CD14-positive monocyte (primary cell): ENCODE data around the gene B3GALT4. TPM values are rescaled to one million over a fixed set of nuclear protein-coding genes. Genes with fewer than 3 reads are reported as not detected.

Source experiments
- DNase-seq, 3 donors: peaks; one replicate each; pipeline ENCODE4 v3.0.0-alpha.2; 2011 to 2022
- H2AFZ ChIP-seq: 2 replicates; pipeline ENCODE4 v1.6.0; 2012; ENCODE audit warnings: mild to moderate bottlenecking, low read depth, low read length, inconsistent platforms; ENCODE audit not compliant: insufficient read depth, poor library complexity, severe bottlenecking
- H3K27ac ChIP-seq, 2 donors: 1 replicate in 1 of 2; 2 replicates in 1 of 2; pipeline ENCODE4 v1.5.1; 2012 to 2013; ENCODE audit warnings: low read length in 2 of 2, control low read depth in 1 of 2, inconsistent platforms in 1 of 2, low read depth in 1 of 2, mild to moderate bottlenecking in 1 of 2
- H3K27me3 ChIP-seq, 2 donors: one replicate each; pipeline versions ENCODE4 v1.6.0 to v1.6.1; 2011 to 2013; ENCODE audit warnings: low read length in 2 of 2; ENCODE audit not compliant: control insufficient read depth in 2 of 2, insufficient read depth in 2 of 2
- H3K36me3 ChIP-seq, 2 donors: replicated peaks in 1 of 2; 1 replicate in 1 of 2; 2 replicates in 1 of 2; pipeline versions ENCODE4 v1.5.1 to v1.6.1; 2012 to 2013; ENCODE audit warnings: low read length in 2 of 2, control low read depth in 1 of 2, inconsistent platforms in 1 of 2, mild to moderate bottlenecking in 1 of 2; ENCODE audit not compliant: insufficient read depth in 2 of 2, control insufficient read depth in 1 of 2
- H3K4me1 ChIP-seq, 2 donors: 1 replicate in 1 of 2; 2 replicates in 1 of 2; pipeline versions ENCODE4 v1.5.1 to v1.6.1; 2012 to 2013; ENCODE audit warnings: low read length in 2 of 2, control low read depth in 1 of 2, inconsistent platforms in 1 of 2, mild to moderate bottlenecking in 1 of 2, moderate library complexity in 1 of 2; ENCODE audit not compliant: insufficient read depth in 2 of 2, control insufficient read depth in 1 of 2
- H3K4me2 ChIP-seq: replicated peaks from 2 replicates; pipeline ENCODE3; 2012; ENCODE audit warnings: low read length, moderate library complexity, mild to moderate bottlenecking; ENCODE audit not compliant: poor library complexity, severe bottlenecking; ENCODE audit errors: extremely low read depth
- H3K4me3 ChIP-seq, 3 experiments: fragments of 200-600 bp in 1 of 3; sonication (generic) in 1 of 3; replicated peaks in 1 of 3; 1 replicate in 2 of 3; 2 replicates in 1 of 3; pipeline ENCODE4 v1.5.1; 2011 to 2013; ENCODE audit warnings: low read length in 3 of 3, mild to moderate bottlenecking in 3 of 3, control low read depth in 2 of 3, low read depth in 2 of 3, inconsistent platforms in 1 of 3, moderate library complexity in 1 of 3
- H3K79me2 ChIP-seq: 2 replicates; pipeline ENCODE4 v1.6.0; 2012; ENCODE audit warnings: mild to moderate bottlenecking, control low read depth, inconsistent platforms, low read length, moderate library complexity; ENCODE audit not compliant: insufficient read depth
- H3K9ac ChIP-seq: 2 replicates; pipeline ENCODE4 v1.6.0; 2017; ENCODE audit warnings: low read length, mild to moderate bottlenecking; ENCODE audit not compliant: insufficient read depth, poor library complexity, severe bottlenecking
- H3K9me3 ChIP-seq, 2 donors: replicated peaks in 1 of 2; 1 replicate in 1 of 2; 2 replicates in 1 of 2; pipeline versions ENCODE4 v1.5.1 to v1.6.1; 2012 to 2013; ENCODE audit warnings: low read length in 2 of 2, control low read depth in 1 of 2; ENCODE audit not compliant: control insufficient read depth in 1 of 2, insufficient read depth in 1 of 2
- H4K20me1 ChIP-seq: 2 replicates; pipeline ENCODE4 v1.6.0; 2012; ENCODE audit warnings: mild to moderate bottlenecking, low read length, control low read depth, moderate library complexity; ENCODE audit not compliant: insufficient read depth
- H3K27ac Mint-ChIP-seq, 7 donors: one replicate each; pipeline ENCODE4 v1.8.0; 2020; ENCODE audit warnings: mild to moderate bottlenecking in 7 of 7, mixed read lengths in 7 of 7, moderate library complexity in 6 of 7, inconsistent platforms in 2 of 7
- H3K27me3 Mint-ChIP-seq, 3 donors: one replicate each; pipeline ENCODE4 v1.8.0; 2021 to 2022; ENCODE audit warnings: low read depth in 3 of 3, mild to moderate bottlenecking in 3 of 3, mixed read lengths in 3 of 3, moderate library complexity in 3 of 3, inconsistent platforms in 1 of 3
- H3K36me3 Mint-ChIP-seq, 2 donors: one replicate each; pipeline ENCODE4 v1.8.0; 2020; ENCODE audit warnings: mixed read lengths in 2 of 2, inconsistent platforms in 1 of 2, mild to moderate bottlenecking in 1 of 2
- H3K4me1 Mint-ChIP-seq: one replicate; pipeline ENCODE4 v1.8.0; 2020; ENCODE audit warnings: mild to moderate bottlenecking, mixed read lengths
- H3K4me3 Mint-ChIP-seq, 2 donors: one replicate each; pipeline ENCODE4 v1.8.0; 2020; ENCODE audit warnings: mild to moderate bottlenecking in 2 of 2, mixed read lengths in 2 of 2, moderate library complexity in 1 of 2
- H3K9me3 Mint-ChIP-seq, 7 donors: one replicate each; pipeline ENCODE4 v1.8.0; 2020 to 2022; ENCODE audit warnings: mixed read lengths in 7 of 7, mild to moderate bottlenecking in 6 of 7, moderate library complexity in 6 of 7, inconsistent platforms in 2 of 7
- CTCF ChIP-seq: fragments of 200-600 bp; IDR thresholded peaks from one replicate; pipeline ENCODE4 v1.8.0; 2022; ENCODE audit warnings: antibody characterized with exemption, mild to moderate bottlenecking
- WGBS: methylation state at CpG from one replicate; pipeline ENCODE4 v1.1.5; 2013; ENCODE audit warnings: missing lambda C conversion rate; ENCODE audit not compliant: insufficient coverage; 5-methylcytosine and 5-hydroxymethylcytosine counted together
- intact Hi-C, 2 donors: fragments of 100-400 bp; cut with micrococcal nuclease; formaldehyde crosslinking; loops; one replicate each; pipeline versions ENCODE4 v1.15.0 to v1.15.1; 2023
- polyA plus RNA-seq, 3 donors: library from polyadenylated mRNA; depleted of rRNA in 1 of 3; unstranded in 2 of 3; stranded (reverse) in 1 of 3; fragments of 300-500 nt in 2 of 3; fragments of >200 nt in 1 of 3; fragmentation: Illumina TruSeq in 2 of 3; gene quantifications; 1 replicate in 2 of 3; 2 replicates in 1 of 3; pipeline ENCODE4 v1.2.3, GENCODE V29; 2012 to 2021

B3GALT4 gene
- polyA plus RNA-seq, 3 donors: 6.5 to 32.2 (median 28.5) TPM

DNA sequence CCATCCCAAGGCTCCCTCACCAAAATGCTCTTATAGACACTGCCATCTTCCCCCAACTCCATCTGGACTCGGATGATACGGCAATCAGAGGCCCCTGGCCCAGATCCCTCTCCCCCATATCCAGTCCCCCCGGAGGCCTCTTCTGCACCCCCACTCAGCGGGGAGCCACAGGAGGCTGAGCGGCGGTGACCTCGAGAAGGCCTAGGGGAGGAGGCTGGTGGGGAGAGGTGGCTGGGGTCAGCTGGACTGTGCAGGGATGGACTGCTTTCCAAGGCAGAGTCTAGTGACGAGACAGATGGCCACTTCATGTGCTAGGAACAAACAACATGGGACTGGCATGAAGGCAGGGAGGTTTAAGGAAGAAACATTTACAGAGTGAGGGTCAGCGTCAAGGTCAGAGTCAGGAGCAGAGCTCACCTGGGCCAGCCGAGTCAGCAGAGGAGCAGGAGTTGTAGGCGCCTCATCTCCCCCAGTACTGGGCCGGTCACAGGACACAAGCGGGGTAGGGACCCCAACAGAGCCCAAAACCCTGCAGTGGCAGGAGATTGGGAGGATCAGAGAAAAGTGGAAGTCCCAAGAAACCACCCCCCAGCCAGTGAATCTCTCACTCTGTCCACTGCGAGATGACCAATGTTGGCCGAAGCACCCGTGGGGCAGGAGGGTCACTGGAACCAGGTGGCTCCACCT is 16.2 kb downstream of the B3GALT4 start:
- intact Hi-C loops: loop anchor here in 1 of 2 donors (10.0 kb wide), 1 partner anchor 102 kb away; the partner anchor contains the start of gene KIFC1
- H3K27ac Mint-ChIP-seq: peak overlapping the region in 3 of 7 donors; percentile 35 to 65 (median 39)
- peaks cover 44% of the 10 kb centered on the region for H3K4me1 Mint-ChIP-seq
- no peak overlapping the region for H3K4me3 Mint-ChIP-seq
- H3K4me2 ChIP-seq: no peak overlapping the region
- peaks cover 0 to 2% (median 0%) of the 10 kb centered on the region in 7 donors for H3K9me3 Mint-ChIP-seq
- peaks cover 66% of the 10 kb centered on the region for H3K79me2 ChIP-seq
- no peak for DNase-seq
- H3K4me1 ChIP-seq: peaks cover 30 to 33% of the 10 kb centered on the region in 2 donors
- H2AFZ ChIP-seq: no peak overlapping the region
- TF ChIP-seq CTCF: no peak
- H3K4me3 ChIP-seq: no peak overlapping the region
- H4K20me1 ChIP-seq: peaks cover 72% of the 10 kb centered on the region
- H3K27me3 ChIP-seq: no peaks in the 10 kb centered on the region
- H3K9ac ChIP-seq: no peak overlapping the region
- H3K36me3 ChIP-seq: peaks cover 55 to 63% of the 10 kb centered on the region in 2 donors
- no peaks in the 10 kb centered on the region for H3K9me3 ChIP-seq
- H3K27ac ChIP-seq: no peak overlapping the region
- peaks cover 54 to 58% of the 10 kb centered on the region in 2 donors for H3K36me3 Mint-ChIP-seq
- WGBS: 90% methylated on average over 2 of the region's 16 CpGs
- H3K27me3 Mint-ChIP-seq: peaks cover 0 to 2% (median 0%) of the 10 kb centered on the region in 3 donors

DNA sequence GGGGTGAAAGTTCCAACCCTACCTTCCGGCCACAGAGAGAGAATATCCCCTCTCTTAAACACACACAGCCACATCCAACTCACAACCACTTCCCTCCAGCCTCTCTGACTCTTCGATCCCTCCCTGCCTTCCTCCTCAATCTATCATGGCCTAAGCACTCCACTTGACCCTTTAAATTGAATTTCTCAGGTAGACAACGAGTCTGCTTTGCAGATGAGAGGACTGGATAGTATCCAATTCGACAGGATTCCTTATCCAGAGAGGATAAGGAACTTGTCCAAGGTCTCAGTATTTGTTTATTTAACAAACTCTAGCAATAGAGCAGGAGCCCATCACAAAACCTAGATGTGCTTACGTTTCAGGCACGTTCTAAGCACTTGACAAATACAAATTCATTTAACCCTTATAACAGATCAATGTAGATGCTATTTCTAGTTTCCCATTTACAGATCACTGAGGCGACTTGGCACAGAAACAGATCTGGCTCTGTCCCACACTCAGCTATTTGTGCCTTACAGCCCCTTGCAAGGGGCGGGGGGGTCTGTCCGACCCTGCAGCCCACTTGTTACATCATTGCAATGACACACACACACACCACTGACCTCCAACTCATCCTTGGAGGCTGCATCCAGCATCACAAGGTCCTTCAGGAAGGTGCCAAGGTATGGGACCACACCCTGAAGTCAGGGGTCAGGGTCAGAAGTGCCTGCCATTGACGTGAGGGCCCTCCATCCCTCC is 17.3 kb downstream of the B3GALT4 start:
- no peak overlapping the region for H2AFZ ChIP-seq
- 96% methylated on average over 9 of the region's 10 CpGs for WGBS
- no peaks in the 10 kb centered on the region for H3K9me3 ChIP-seq
- peaks cover 55 to 63% of the 10 kb centered on the region in 2 donors for H3K36me3 ChIP-seq
- H3K4me1 Mint-ChIP-seq: peaks cover 37% of the 10 kb centered on the region
- peaks cover 63% of the 10 kb centered on the region for H3K79me2 ChIP-seq
- H3K4me2 ChIP-seq: no peak overlapping the region
- no peak overlapping the region for H3K9ac ChIP-seq
- no peak overlapping the region for H3K4me3 ChIP-seq
- H4K20me1 ChIP-seq: peaks cover 72% of the 10 kb centered on the region
- no peak overlapping the region for H3K4me3 Mint-ChIP-seq
- H3K36me3 Mint-ChIP-seq: peaks cover 54 to 58% of the 10 kb centered on the region in 2 donors
- peaks cover 0 to 3% (median 0%) of the 10 kb centered on the region in 7 donors for H3K9me3 Mint-ChIP-seq
- H3K27ac ChIP-seq: no peak overlapping the region
- intact Hi-C loops: loop anchor here in 1 of 2 donors (10.0 kb wide), 1 partner anchor 101 kb away; the partner anchor contains the start of gene KIFC1
- peaks cover 0 to 3% (median 0%) of the 10 kb centered on the region in 3 donors for H3K27me3 Mint-ChIP-seq
- H3K27ac Mint-ChIP-seq: peak overlapping the region in 3 of 7 donors; percentile 69 to 81 (median 74)
- H3K4me1 ChIP-seq: peaks cover 24 to 27% of the 10 kb centered on the region in 2 donors
- DNase-seq: no peak
- no peak for TF ChIP-seq CTCF
- H3K27me3 ChIP-seq: no peaks in the 10 kb centered on the region
